Upper lobe of left lung (tissue), 6 donors: ENCODE measurements around the gene SPEM3. TPM values are rescaled to one million over a fixed set of nuclear protein-coding genes. Genes with fewer than 3 reads are reported as not detected.

Experiments
- ATAC-seq, 2 donors: fragments of 200-7000 bp; cut with Tn5 transposase; one replicate each; pipeline ENCODE4 v1.9.1; 2022; ENCODE audit warnings: mild to moderate bottlenecking in 2 of 2, moderate library complexity in 2 of 2; ENCODE audit not compliant: low FRiP score in 2 of 2
- DNase-seq, 2 donors: peaks; one replicate each; pipeline ENCODE4 v3.0.0-alpha.2; 2019 to 2020
- H3K27ac ChIP-seq, 4 donors: fragments of 200-600 bp; sonication (generic); one replicate each; pipeline ENCODE4 v1.5.1; 2016 to 2019
- H3K27me3 ChIP-seq, 4 donors: fragments of 200-600 bp; sonication (generic); one replicate each; pipeline ENCODE4 v1.5.1; 2017 to 2019
- H3K36me3 ChIP-seq, 4 donors: fragments of 200-600 bp; sonication (generic); one replicate each; pipeline ENCODE4 v1.5.1; 2016 to 2019
- H3K4me1 ChIP-seq, 4 donors: fragments of 200-600 bp; sonication (generic); one replicate each; pipeline ENCODE4 v1.5.1; 2018 to 2019
- H3K4me3 ChIP-seq, 4 donors: fragments of 200-600 bp; sonication (generic); one replicate each; pipeline ENCODE4 v1.5.1; 2017 to 2019; ENCODE audit warnings: mild to moderate bottlenecking in 2 of 4, moderate library complexity in 1 of 4
- H3K9me3 ChIP-seq, 4 donors: fragments of 200-600 bp; sonication (generic); one replicate each; pipeline ENCODE4 v1.5.1; 2018 to 2019
- CTCF ChIP-seq, 6 experiments: fragments of 450-650 bp in 4 of 6; fragments of 200-600 bp in 2 of 6; sonication (generic) in 2 of 6; IDR thresholded peaks; one replicate each; pipeline ENCODE4 v1.5.1; 2016 to 2019; ENCODE audit warnings: antibody characterized with exemption in 6 of 6
- EP300 ChIP-seq, 4 donors: sonication (generic); formaldehyde crosslinking; IDR thresholded peaks; one replicate each; pipeline ENCODE4 v1.5.1; 2017; ENCODE audit warnings: antibody characterized with exemption in 4 of 4, control low read depth in 2 of 4
- POLR2A ChIP-seq, 4 donors: fragments of 450-650 bp; IDR thresholded peaks; one replicate each; pipeline ENCODE4 v1.5.1; 2016 to 2017; ENCODE audit warnings: antibody characterized with exemption in 4 of 4, mild to moderate bottlenecking in 2 of 4
- POLR2AphosphoS5 ChIP-seq, 2 donors: sonication (generic); formaldehyde crosslinking; IDR thresholded peaks; one replicate each; pipeline ENCODE4 v1.5.1; 2017; ENCODE audit warnings: antibody characterized with exemption in 2 of 2
- WGBS, 2 donors: methylation state at CpG; one replicate each; pipeline ENCODE4 v1.1.5; 2017 to 2018; 5-methylcytosine and 5-hydroxymethylcytosine counted together
- total RNA-seq, 6 donors: library from RNA; depleted of rRNA in 4 of 6; stranded (reverse); fragments of >200 nt in 4 of 6; gene quantifications; one replicate each; pipeline versions ENCODE4 v1.1.0 to v1.2.1, GENCODE V29; 2016 to 2021
- donor health status: DM: no; HTN: no; CAD: no; lungs with moderate emphysema.
- donor health status: DM: no; HTN: yes; CAD: no; lungs with severe emphysema.

The SPEM3 gene
- total RNA-seq, 6 donors from 2014 or later: not detected

- Histone ChIP-seq H3K27me3 (peaks cover 0 to 24% (median 15%) of the 10 kb centered on the region in 4 donors), H3K27ac (no peak within 1 kb of the TSS), H3K4me1 (peaks cover 25 to 34% (median 29%) of the 10 kb centered on the region in 4 donors), H3K9me3 (no peaks in the 10 kb centered on the region), H3K4me3 (peak within 1 kb of the TSS; percentile 14 to 51 (median 44)), H3K36me3 (no peaks in the 10 kb centered on the region)
- TF ChIP-seq POLR2AphosphoS5 (IDR thresholded peaks at IDR 0.05) (no peak), CTCF (IDR thresholded peaks at IDR 0.05) (peak in 2 of 6 experiments; percentile 22 to 27), EP300 (IDR thresholded peaks at IDR 0.05) (no peak), POLR2A (IDR thresholded peaks at IDR 0.05) (no peak)
- DNase-seq (peak; percentile 93 to 94), ATAC-seq (peak; percentile 86 to 93)
- 5 to 9% methylated on average over 11 to 18 of the region's 51 CpGs for WGBS, 2 donors
These were observed 16.3 kb downstream of the SPEM3 start, which contains the start of gene CHRNB1 for GRCh38 chr17:7444682-7445618. TSS of gene CHRNB1 (plus strand) at chr17:7445061. CDS start at chr17:7445128, 67 bp downstream.

GRCh38 chr17:7445619-7445968 is 16.9 kb downstream of the SPEM3 start:
- ATAC-seq: peak; percentile 47 to 48
- Histone ChIP-seq H3K4me3 (peak overlapping the region in 3 of 4 donors; percentile 37 to 51 (median 50)), H3K27me3 (peaks cover 0 to 18% (median 8%) of the 10 kb centered on the region in 4 donors), H3K36me3 (no peaks in the 10 kb centered on the region), H3K27ac (no peak overlapping the region), H3K4me1 (peaks cover 19 to 28% (median 22%) of the 10 kb centered on the region in 4 donors), H3K9me3 (no peaks in the 10 kb centered on the region)
- WGBS, 2 donors: 7% methylated on average over 16 of the region's 16 CpGs
- TF ChIP-seq EP300 (IDR thresholded peaks at IDR 0.05) (no peak), POLR2AphosphoS5 (IDR thresholded peaks at IDR 0.05) (no peak), POLR2A (IDR thresholded peaks at IDR 0.05) (no peak), CTCF (IDR thresholded peaks at IDR 0.05) (no peak)
- no peak for DNase-seq

GRCh38 chr17:7448461-7448860 is 19.8 kb downstream of the SPEM3 start:
- Histone ChIP-seq H3K27me3 (peaks cover 0 to 15% (median 5%) of the 10 kb centered on the region in 4 donors), H3K4me3 (no peak overlapping the region), H3K36me3 (no peaks in the 10 kb centered on the region), H3K27ac (no peak overlapping the region), H3K4me1 (peaks cover 17 to 23% (median 19%) of the 10 kb centered on the region in 4 donors), H3K9me3 (no peaks in the 10 kb centered on the region)
- no peak for TF ChIP-seq CTCF (IDR thresholded peaks at IDR 0.05)
- ATAC-seq (no peak), DNase-seq (no peak)
- WGBS, 2 donors: 92 to 95% methylated on average over 7 of the region's 7 CpGs

- DNase-seq: no peak
- H3K27me3 ChIP-seq: no peaks in the 10 kb centered on the region
- H3K4me1 ChIP-seq: peaks cover 6 to 11% (median 9%) of the 10 kb centered on the region in 4 donors
- TF ChIP-seq POLR2A (IDR thresholded peaks at IDR 0.05) (no peak), CTCF (IDR thresholded peaks at IDR 0.05) (no peak), POLR2AphosphoS5 (IDR thresholded peaks at IDR 0.05) (no peak), EP300 (IDR thresholded peaks at IDR 0.05) (no peak)
- no peak for ATAC-seq
- peaks cover 4 to 26% (median 22%) of the 10 kb centered on the region in 4 donors for H3K36me3 ChIP-seq
- no peak overlapping the region for H3K4me3 ChIP-seq
- no peaks in the 10 kb centered on the region for H3K9me3 ChIP-seq
- WGBS, 2 donors: 77 to 89% methylated on average over 3 of the region's 3 CpGs
- no peak overlapping the region for H3K27ac ChIP-seq
These were observed 31.4 kb downstream of the SPEM3 start for GRCh38 chr17:7459961-7460545.
